OCI-LY7 (cell line): ENCODE measurements around the gene METRN. TPM values are rescaled to one million over a fixed set of nuclear protein-coding genes. Genes with fewer than 3 reads are reported as not detected.

Source experiments
- BruUV-seq: library from RNA; stranded (reverse); fragments of 400-500 nt; replicated peaks from 2 replicates; lab custom pipeline; 2021; lab: Mats Ljungman, UMichigan
- CTCF ChIA-PET: fragments of 300-600 bp; sonication (Branson Sonifier 250); formaldehyde crosslinking; loops from one replicate; lab custom pipeline; 2022; ENCODE audit warnings: antibody characterized with exemption; ENCODE audit not compliant: unreplicated experiment; lab: Charles Lee
- POLR2A ChIA-PET: fragments of 300-600 bp; sonication (Branson Sonifier 250); formaldehyde crosslinking; loops from one replicate; lab custom pipeline; 2022; ENCODE audit warnings: antibody characterized with exemption; lab: Charles Lee
- DNase-seq: peaks from one replicate; pipeline ENCODE4 v3.0.0-alpha.2; 2015; ENCODE audit warnings: low spot score
- H2AFZ ChIP-seq: fragments of 200-600 bp; sonication (generic), shearing (Covaris generic); 2 replicates; pipeline ENCODE4 v1.6.1; 2014; ENCODE audit warnings: mild to moderate bottlenecking, antibody characterized with exemption, low read length, moderate library complexity
- H3K27ac ChIP-seq: fragments of 200-600 bp; sonication (generic); 2 replicates; pipeline ENCODE4 v1.5.1; 2014; ENCODE audit warnings: mixed run types, low read depth, mild to moderate bottlenecking, moderate library complexity, low read length, inconsistent platforms; ENCODE audit not compliant: poor library complexity, severe bottlenecking
- H3K36me3 ChIP-seq: fragments of 200-600 bp; sonication (generic); 2 replicates; pipeline ENCODE4 v1.6.1; 2014; ENCODE audit warnings: mild to moderate bottlenecking, antibody characterized with exemption, low read length, moderate library complexity, mixed read lengths; ENCODE audit not compliant: insufficient read depth
- H3K4me1 ChIP-seq: fragments of 200-600 bp; sonication (generic); 2 replicates; pipeline ENCODE4 v1.5.1; 2014; ENCODE audit warnings: mild to moderate bottlenecking, low read length; ENCODE audit not compliant: insufficient read depth, poor library complexity, severe bottlenecking
- H3K4me2 ChIP-seq: fragments of 200-600 bp; sonication (generic); 2 replicates; pipeline ENCODE4 v1.6.1; 2014; ENCODE audit warnings: mild to moderate bottlenecking, low read length
- H3K4me3 ChIP-seq: fragments of 200-600 bp; sonication (generic); 2 replicates; pipeline ENCODE4 v1.5.1; 2014; ENCODE audit warnings: mild to moderate bottlenecking, low read depth, low read length; ENCODE audit not compliant: poor library complexity, severe bottlenecking
- H3K79me2 ChIP-seq: fragments of 200-600 bp; sonication (generic); 2 replicates; pipeline ENCODE4 v1.6.1; 2016; ENCODE audit warnings: low read depth, mild to moderate bottlenecking, low read length, moderate library complexity, mixed read lengths; ENCODE audit not compliant: insufficient read depth
- H3K9me2 ChIP-seq: fragments of 200-600 bp; sonication (generic); 2 replicates; pipeline ENCODE4 v1.6.1; 2016; ENCODE audit warnings: mild to moderate bottlenecking, low read length, mixed read lengths; ENCODE audit not compliant: insufficient read depth
- H3K9me3 ChIP-seq: fragments of 200-600 bp; sonication (generic); 2 replicates; pipeline ENCODE4 v1.6.1; 2014; ENCODE audit warnings: mild to moderate bottlenecking, mixed run types, low read length, mixed read lengths
- H4K20me1 ChIP-seq: fragments of 200-600 bp; sonication (generic); 2 replicates; pipeline ENCODE4 v1.6.1; 2014; ENCODE audit warnings: mild to moderate bottlenecking, antibody characterized with exemption, low read length, moderate library complexity, mixed read lengths; ENCODE audit not compliant: insufficient read depth
- EZH2phosphoT487 ChIP-seq: fragments of 200-600 bp; sonication (generic); IDR thresholded peaks from 2 replicates; pipeline ENCODE4 v1.6.1; 2018; ENCODE audit warnings: low read depth, borderline replicate concordance, mild to moderate bottlenecking, mixed run types, antibody characterized with exemption, low read length, moderate library complexity, mixed read lengths
- intact Hi-C: fragments of 100-400 bp; cut with micrococcal nuclease; formaldehyde crosslinking; loops from one replicate; pipeline ENCODE4 v1.10.0; 2022; ENCODE audit not compliant: unreplicated experiment
- total RNA-seq, 2 experiments: library from RNA; depleted of rRNA in 1 of 2; stranded (reverse); fragments of >200 nt in 1 of 2; shearing (Covaris generic) in 1 of 2; gene quantifications; 2 replicates each; pipeline ENCODE4 v1.2.3, GENCODE V29; 2014 to 2022
- TF ChIP-seq, protein P1 (sequence below): fragments of 200-600 bp; sonication (generic); conservative IDR thresholded peaks from 2 replicates; pipeline ENCODE4 v1.5.1; 2014; ENCODE audit warnings: mild to moderate bottlenecking, antibody characterized with exemption, low read length, moderate library complexity, mixed read lengths

METRN gene
- total RNA-seq, 2 experiments from 2014 or later, result 14.4 to 15.9 TPM

- H3K4me2 ChIP-seq, result peak overlapping the region; percentile 88
- ChIA-PET POLR2A (interaction anchor here (0.8 to 3.2 kb wide), 4 partner anchors 8 to 66 kb away, joined by 4 to 26 read pairs (median 6); partner anchors contain the start of genes CHTF18 and RPUSD1), CTCF (interaction anchor here (0.7 kb wide), 1 partner anchor 15 kb away, joined by 3 read pairs; no protein-coding TSS in a partner anchor)
- H3K27ac ChIP-seq, result peak overlapping the region; percentile 93
- no peaks in the 10 kb centered on the region for H3K9me3 ChIP-seq
- H4K20me1 ChIP-seq, result no peaks in the 10 kb centered on the region
- no peak overlapping the region for H2AFZ ChIP-seq
- no peak for TF ChIP-seq EZH2phosphoT487
- TF ChIP-seq, protein P1, sequence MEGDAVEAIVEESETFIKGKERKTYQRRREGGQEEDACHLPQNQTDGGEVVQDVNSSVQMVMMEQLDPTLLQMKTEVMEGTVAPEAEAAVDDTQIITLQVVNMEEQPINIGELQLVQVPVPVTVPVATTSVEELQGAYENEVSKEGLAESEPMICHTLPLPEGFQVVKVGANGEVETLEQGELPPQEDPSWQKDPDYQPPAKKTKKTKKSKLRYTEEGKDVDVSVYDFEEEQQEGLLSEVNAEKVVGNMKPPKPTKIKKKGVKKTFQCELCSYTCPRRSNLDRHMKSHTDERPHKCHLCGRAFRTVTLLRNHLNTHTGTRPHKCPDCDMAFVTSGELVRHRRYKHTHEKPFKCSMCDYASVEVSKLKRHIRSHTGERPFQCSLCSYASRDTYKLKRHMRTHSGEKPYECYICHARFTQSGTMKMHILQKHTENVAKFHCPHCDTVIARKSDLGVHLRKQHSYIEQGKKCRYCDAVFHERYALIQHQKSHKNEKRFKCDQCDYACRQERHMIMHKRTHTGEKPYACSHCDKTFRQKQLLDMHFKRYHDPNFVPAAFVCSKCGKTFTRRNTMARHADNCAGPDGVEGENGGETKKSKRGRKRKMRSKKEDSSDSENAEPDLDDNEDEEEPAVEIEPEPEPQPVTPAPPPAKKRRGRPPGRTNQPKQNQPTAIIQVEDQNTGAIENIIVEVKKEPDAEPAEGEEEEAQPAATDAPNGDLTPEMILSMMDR, result no peak
- peak overlapping the region; percentile 95 for H3K4me3 ChIP-seq
- no peaks in the 10 kb centered on the region for H3K9me2 ChIP-seq
- H3K36me3 ChIP-seq, result 0 out of 2 replicates have a peak, but pooled peaks cover 10% of the 10 kb centered on the region
- H3K79me2 ChIP-seq, result no peaks in the 10 kb centered on the region
- no peak for DNase-seq
- intact Hi-C loops, result loop anchor here (2.0 to 5.0 kb wide), 2 partner anchors 17 to 40 kb away; partner anchors contain the start of genes JMJD8 and STUB1
- H3K4me1 ChIP-seq, result peaks cover 63% of the 10 kb centered on the region
- TSS peak; percentile 77 for BruUV-seq
Observed at GRCh38 chr16:721765-722540, 7.0 kb downstream of the METRN start.

DNA sequence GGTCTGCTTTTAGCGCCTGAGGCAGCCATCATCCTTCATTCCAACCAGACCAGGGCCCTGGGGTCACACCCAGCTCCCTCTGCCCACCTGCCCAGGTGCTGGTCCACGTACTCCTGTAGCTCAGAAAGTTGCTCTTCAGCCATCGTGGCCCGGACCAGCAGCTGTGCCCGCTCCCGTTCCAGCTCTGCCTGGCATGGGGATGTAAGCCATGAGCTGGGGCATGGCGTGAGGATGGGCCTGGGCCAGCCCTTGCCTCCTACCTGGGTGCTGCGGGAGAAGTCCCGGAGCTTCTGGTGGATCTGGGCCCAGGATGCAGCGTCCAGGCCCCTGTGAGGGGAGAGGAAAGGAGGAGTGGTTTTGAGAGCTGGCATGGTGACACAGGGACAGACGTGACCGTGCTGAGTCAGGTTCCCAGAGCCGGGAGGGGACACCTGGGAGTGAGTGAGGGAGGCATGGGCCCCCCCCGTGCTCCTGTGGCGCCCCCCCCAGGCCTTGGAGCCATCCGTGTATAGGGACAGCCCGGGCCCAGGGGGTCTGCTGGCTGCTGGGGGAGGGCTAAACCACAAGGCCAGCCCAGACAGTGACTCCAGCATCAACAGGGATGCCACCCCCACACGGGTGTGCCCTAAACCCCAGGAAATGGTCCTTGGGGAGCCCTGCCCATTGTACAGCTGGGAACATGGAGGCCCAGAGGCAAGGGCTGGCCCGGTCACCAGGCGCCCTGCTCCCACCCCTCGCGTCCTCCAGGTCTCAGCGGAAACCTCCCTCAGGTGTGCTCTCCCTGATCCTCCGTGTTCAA is 8.1 kb downstream of the METRN start:
- peak overlapping the region; percentile 88 for H3K4me2 ChIP-seq
- no peaks in the 10 kb centered on the region for H3K79me2 ChIP-seq
- peaks cover 63% of the 10 kb centered on the region for H3K4me1 ChIP-seq
- H3K36me3 ChIP-seq, result 0 out of 2 replicates have a peak, but pooled peaks cover 10% of the 10 kb centered on the region
- H3K9me2 ChIP-seq, result no peaks in the 10 kb centered on the region
- DNase-seq, result no peak
- H2AFZ ChIP-seq, result no peak overlapping the region
- TF ChIP-seq, protein P1, result no peak
- no peak for TF ChIP-seq EZH2phosphoT487
- H3K4me3 ChIP-seq, result no peak overlapping the region
- no peak overlapping the region for H3K27ac ChIP-seq
- H3K9me3 ChIP-seq, result no peaks in the 10 kb centered on the region
- no TSS peak for BruUV-seq
- ChIA-PET POLR2A (no interaction called here), CTCF (no interaction called here)
- H4K20me1 ChIP-seq, result no peaks in the 10 kb centered on the region
- intact Hi-C loops, result loop anchor here (5.0 kb wide), 1 partner anchor 41 kb away; the partner anchor contains the start of genes JMJD8 and STUB1
